H9 (cell line): Measurements from ENCODE around the gene PFN3. TPM values are rescaled to one million over a fixed set of nuclear protein-coding genes. Genes with fewer than 3 reads are reported as not detected.

Experiments
- DNase-seq: peaks from one replicate; pipeline ENCODE4 v3.0.0-alpha.2; 2017
- H2AFZ ChIP-seq: one replicate; pipeline ENCODE4 v1.6.1; 2013; ENCODE audit warnings: mild to moderate bottlenecking, low read length, control low read depth, moderate library complexity
- H2AK5ac ChIP-seq: 2 replicates; pipeline ENCODE4 v1.6.1; 2013; ENCODE audit warnings: low read length, control low read depth, mixed read lengths; ENCODE audit not compliant: insufficient read length
- H2BK120ac ChIP-seq: one replicate; pipeline ENCODE4 v1.6.1; 2013; ENCODE audit warnings: low read depth, mild to moderate bottlenecking, low read length, control low read depth, inconsistent platforms; ENCODE audit not compliant: poor library complexity, severe bottlenecking
- H2BK12ac ChIP-seq: 2 replicates; pipeline ENCODE4 v1.6.1; 2013; ENCODE audit warnings: low read length, control low read depth, mixed read lengths, low read depth; ENCODE audit not compliant: insufficient read length
- H2BK15ac ChIP-seq: 2 replicates; pipeline ENCODE4 v1.6.1; 2013; ENCODE audit warnings: low read depth, low read length, control low read depth
- H2BK20ac ChIP-seq: one replicate; pipeline ENCODE4 v1.6.1; 2013; ENCODE audit warnings: low read depth, mild to moderate bottlenecking, low read length, control low read depth, inconsistent platforms; ENCODE audit not compliant: poor library complexity, severe bottlenecking
- H2BK5ac ChIP-seq: 2 replicates; pipeline ENCODE4 v1.6.1; 2013; ENCODE audit warnings: low read length, control low read depth, mixed read lengths; ENCODE audit not compliant: insufficient read length
- H3K14ac ChIP-seq: 2 replicates; pipeline ENCODE4 v1.6.1; 2013; ENCODE audit warnings: low read length, control low read depth; ENCODE audit not compliant: insufficient read depth
- H3K18ac ChIP-seq: 2 replicates; pipeline ENCODE4 v1.6.1; 2013; ENCODE audit warnings: low read depth, mild to moderate bottlenecking, mixed read lengths, low read length, control low read depth; ENCODE audit not compliant: insufficient read length
- H3K23ac ChIP-seq: 2 replicates; pipeline ENCODE4 v1.6.1; 2013; ENCODE audit warnings: low read length, control low read depth, mixed read lengths, low read depth; ENCODE audit not compliant: insufficient read length
- H3K23me2 ChIP-seq: 2 replicates; pipeline ENCODE4 v1.6.1; 2013; ENCODE audit warnings: low read depth, mild to moderate bottlenecking, mixed read lengths, low read length, control low read depth; ENCODE audit not compliant: insufficient read length, poor library complexity, severe bottlenecking
- H3K27ac ChIP-seq: 2 replicates; pipeline ENCODE4 v1.5.1; 2013; ENCODE audit warnings: low read length, control low read depth, mixed read lengths, low read depth; ENCODE audit not compliant: insufficient read length
- H3K27me3 ChIP-seq: 2 replicates; pipeline ENCODE4 v1.6.1; 2013; ENCODE audit warnings: low read length, control low read depth, inconsistent platforms; ENCODE audit not compliant: insufficient read depth
- H3K4ac ChIP-seq: 2 replicates; pipeline ENCODE4 v1.6.1; 2013; ENCODE audit warnings: low read depth, mild to moderate bottlenecking, control low read depth, inconsistent platforms, low read length, moderate library complexity
- H3K4me1 ChIP-seq: 2 replicates; pipeline ENCODE4 v1.6.1; 2013; ENCODE audit warnings: low read length, control low read depth, inconsistent platforms; ENCODE audit not compliant: insufficient read depth
- H3K4me2 ChIP-seq: 2 replicates; pipeline ENCODE4 v1.6.1; 2013; ENCODE audit warnings: low read length, control low read depth, mixed read lengths; ENCODE audit not compliant: insufficient read length, insufficient read depth
- H3K56ac ChIP-seq: 2 replicates; pipeline ENCODE4 v1.6.1; 2013; ENCODE audit warnings: low read depth, mild to moderate bottlenecking, mixed read lengths, low read length, control low read depth; ENCODE audit not compliant: insufficient read length
- H3K79me1 ChIP-seq: 2 replicates; pipeline ENCODE4 v1.6.1; 2013; ENCODE audit warnings: low read depth, mild to moderate bottlenecking, moderate library complexity, low read length, control low read depth, inconsistent platforms; ENCODE audit not compliant: insufficient read depth, poor library complexity, severe bottlenecking
- H3K79me2 ChIP-seq: 2 replicates; pipeline ENCODE4 v1.6.1; 2013; ENCODE audit warnings: low read length, control low read depth, inconsistent platforms; ENCODE audit not compliant: insufficient read depth
- H3K9ac ChIP-seq: 2 replicates; pipeline ENCODE4 v1.6.1; 2013; ENCODE audit warnings: low read length, control low read depth, mixed read lengths; ENCODE audit not compliant: insufficient read length; ENCODE audit errors: extremely low read depth
- H3K9me3 ChIP-seq: one replicate; pipeline ENCODE4 v1.6.1; 2013; ENCODE audit warnings: low read depth, low read length, inconsistent platforms; ENCODE audit not compliant: control insufficient read depth
- H3T11ph ChIP-seq: one replicate; pipeline ENCODE4 v1.6.1; 2013; ENCODE audit warnings: mild to moderate bottlenecking, low read length, control low read depth, inconsistent platforms
- H4K20me1 ChIP-seq: one replicate; pipeline ENCODE4 v1.6.1; 2013; ENCODE audit not compliant: control insufficient read depth, insufficient read length, insufficient read depth
- H4K5ac ChIP-seq: 2 replicates; pipeline ENCODE4 v1.6.1; 2013; ENCODE audit warnings: low read depth, mild to moderate bottlenecking, mixed read lengths, low read length, control low read depth; ENCODE audit not compliant: insufficient read length
- H4K8ac ChIP-seq: replicated peaks from 2 replicates; pipeline ENCODE4 v1.6.1; 2013; ENCODE audit warnings: low read length, control low read depth, mixed read lengths, low read depth; ENCODE audit not compliant: insufficient read length
- H4K91ac ChIP-seq: 2 replicates; pipeline ENCODE4 v1.6.1; 2013; ENCODE audit warnings: low read depth, mild to moderate bottlenecking, moderate library complexity, mixed read lengths, low read length, control low read depth; ENCODE audit not compliant: insufficient read length
- H3K27ac Mint-ChIP-seq, 3 experiments: 2 replicates in 2 of 3; 3 replicates in 1 of 3; pipeline ENCODE4 v1.8.0; 2020 to 2021; ENCODE audit warnings: mixed read lengths in 3 of 3, mild to moderate bottlenecking in 1 of 3, moderate library complexity in 1 of 3
- H3K27me3 Mint-ChIP-seq: 2 replicates; pipeline ENCODE4 v1.8.0; 2021; ENCODE audit warnings: low read depth, mild to moderate bottlenecking, moderate library complexity, mixed read lengths
- H3K36me3 Mint-ChIP-seq, 3 experiments: 2 replicates in 2 of 3; 3 replicates in 1 of 3; pipeline ENCODE4 v1.8.0; 2020 to 2021; ENCODE audit warnings: low read depth in 3 of 3, mixed read lengths in 3 of 3; ENCODE audit not compliant: insufficient read depth in 1 of 3
- H3K4me1 Mint-ChIP-seq, 2 experiments: 2 replicates each; pipeline ENCODE4 v1.8.0; 2020; ENCODE audit warnings: mixed read lengths in 2 of 2
- H3K4me3 Mint-ChIP-seq, 2 experiments: 2 replicates in 1 of 2; 3 replicates in 1 of 2; pipeline ENCODE4 v1.8.0; 2020 to 2021; ENCODE audit warnings: mild to moderate bottlenecking in 2 of 2, mixed read lengths in 2 of 2, moderate library complexity in 1 of 2
- H3K9me3 Mint-ChIP-seq, 2 experiments: 2 replicates in 1 of 2; 3 replicates in 1 of 2; pipeline ENCODE4 v1.8.0; 2020; ENCODE audit warnings: mild to moderate bottlenecking in 2 of 2, mixed read lengths in 2 of 2, moderate library complexity in 1 of 2
- CTCF ChIP-seq: fragments of 200-600 bp; sonication (generic); conservative IDR thresholded peaks from 3 replicates; pipeline ENCODE4 v1.8.0; 2021; ENCODE audit warnings: antibody characterized with exemption, mild to moderate bottlenecking
- WGBS: extraction: QIAGEN DNeasy Blood & Tissue Kit; methylation state at CpG from one replicate; pipeline ENCODE4 v1.1.7; 2013; ENCODE audit warnings: missing lambda C conversion rate, low lambda C conversion rate, mixed read lengths; ENCODE audit not compliant: insufficient read length; ENCODE audit errors: extremely low coverage; 5-methylcytosine and 5-hydroxymethylcytosine counted together
- total RNA-seq: library from RNA; stranded (reverse); gene quantifications from 2 replicates; pipeline ENCODE4 v1.2.1, GENCODE V29; 2021

Gene PFN3
- total RNA-seq, 1 experiment from 2014 or later, result not detected

GRCh38 chr5:177357146-177357458 is 43.4 kb downstream of the PFN3 start:
- Mint-ChIP-seq H3K36me3 (no peaks in the 10 kb centered on the region), H3K27me3 (peaks cover 53% of the 10 kb centered on the region), H3K4me3 (no peak overlapping the region), H3K4me1 (peaks cover 6 to 12% of the 10 kb centered on the region in 2 experiments), H3K9me3 (peaks cover 3 to 4% of the 10 kb centered on the region in 2 experiments; a peak in 4 of 5 replicates), H3K27ac (peak overlapping the region in 1 of 3 experiments; percentile 10; a peak in 1 of 7 replicates)
- peaks cover 1% of the 10 kb centered on the region for H3K23me2 ChIP-seq
- H3T11ph ChIP-seq, result no peak overlapping the region
- H3K9me3 ChIP-seq, result no peaks in the 10 kb centered on the region
- no peak overlapping the region for H3K4ac ChIP-seq
- no peak overlapping the region for H3K23ac ChIP-seq
- H4K5ac ChIP-seq, result no peak overlapping the region
- H3K14ac ChIP-seq, result no peak overlapping the region
- no peak overlapping the region for H3K27ac ChIP-seq
- H3K27me3 ChIP-seq, result no peaks in the 10 kb centered on the region
- H3K18ac ChIP-seq, result no peak overlapping the region
- H2AK5ac ChIP-seq, result no peak overlapping the region
- H2BK15ac ChIP-seq, result no peak overlapping the region
- H4K20me1 ChIP-seq, result no peaks in the 10 kb centered on the region
- DNase-seq, result no peak
- no peak overlapping the region for H2BK20ac ChIP-seq
- H2BK12ac ChIP-seq, result no peak overlapping the region
- H4K91ac ChIP-seq, result no peak overlapping the region
- no peak overlapping the region for H3K4me2 ChIP-seq
- no peak overlapping the region for H2BK120ac ChIP-seq
- no peak overlapping the region for H3K56ac ChIP-seq
- TF ChIP-seq CTCF, result no peak
- WGBS, result no CpG with 5 or more reads among the region's 5 CpGs
- no peaks in the 10 kb centered on the region for H3K79me1 ChIP-seq
- no peak overlapping the region for H2BK5ac ChIP-seq
- no peak overlapping the region for H4K8ac ChIP-seq
- H3K79me2 ChIP-seq, result no peaks in the 10 kb centered on the region
- no peak overlapping the region for H3K9ac ChIP-seq
- peaks cover 1% of the 10 kb centered on the region; the same call in 1 of the 2 replicates for H3K4me1 ChIP-seq
- H2AFZ ChIP-seq, result no peak overlapping the region
